D721Med (cell line): ENCODE measurements around the gene PMS1.
"Not testable (repeated sequence)": the region's sequence is repeated elsewhere in the genome, so short reads cannot be mapped to it uniquely, and the experiment has no call there.

ENCODE experiments used
- DNase-seq: peaks from one replicate; pipeline ENCODE4 v3.0.0; 2011; ENCODE audit warnings: low spot score; ENCODE audit not compliant: insufficient read length
- FAIRE-seq: peaks from 2 replicates; lab custom pipeline; 2011; peaks lifted over from hg19 to GRCh38; lab: Jason Lieb, UNC
- CTCF ChIP-seq: IDR thresholded peaks from 2 replicates; pipeline ENCODE4 v1.5.1; 2012; ENCODE audit warnings: mild to moderate bottlenecking, control low read depth; ENCODE audit not compliant: insufficient read depth; ENCODE audit errors: missing control alignments

PMS1 gene

GRCh38 chr2:189783927-189784867 lies at the start of gene PMS1, which contains the start of gene ORMDL1:
PMS1 (plus strand) TSS chr2:189784450; CDS start chr2:189791810, 7,360 bp downstream.
ORMDL1 (minus strand) TSS chr2:189784339; CDS start chr2:189782595, 1,744 bp downstream.
- TF ChIP-seq CTCF = no peak
- no peak for FAIRE-seq
- DNase-seq = peak; percentile 63

DNA sequence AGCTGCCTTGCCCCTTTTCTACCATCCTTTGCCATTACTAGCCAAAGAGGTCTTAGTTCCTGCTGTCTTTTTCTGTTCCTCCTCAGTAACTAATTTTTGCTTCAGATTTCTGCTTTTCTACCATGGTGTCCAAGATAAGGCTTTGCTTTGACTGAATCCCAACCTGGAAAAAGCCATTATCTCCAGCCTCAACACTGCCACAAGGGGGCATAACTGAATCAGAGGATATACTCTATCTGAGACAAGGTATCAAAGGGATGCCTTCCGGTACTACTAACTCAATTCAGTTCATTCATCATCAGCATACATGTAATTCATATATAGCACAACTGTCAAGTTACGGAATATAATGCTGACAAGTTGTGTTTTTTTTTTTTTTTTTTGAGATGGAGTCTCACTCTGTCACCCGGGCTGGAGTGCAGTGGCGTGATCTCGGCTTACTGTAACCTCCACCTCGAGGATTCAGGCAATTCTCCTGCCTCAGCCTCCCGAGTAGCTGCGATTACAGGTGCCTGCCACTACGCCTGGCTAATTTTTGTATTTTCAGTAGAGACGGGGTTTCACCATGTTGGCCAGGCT lies 33.1 kb upstream of the PMS1 start:
- TF ChIP-seq CTCF = peak; percentile 82
- peak; percentile 25 for DNase-seq
- FAIRE-seq = peak; percentile 87

- no peak for TF ChIP-seq CTCF
- no peak for DNase-seq
- FAIRE-seq = no peak
Measured at GRCh38 chr2:189756311-189756952, 27.8 kb upstream of the PMS1 start.

- DNase-seq, FAIRE-seq: not testable (repeated sequence)
Measured at GRCh38 chr2:189760154-189760553, 24.1 kb upstream of the PMS1 start.

DNA sequence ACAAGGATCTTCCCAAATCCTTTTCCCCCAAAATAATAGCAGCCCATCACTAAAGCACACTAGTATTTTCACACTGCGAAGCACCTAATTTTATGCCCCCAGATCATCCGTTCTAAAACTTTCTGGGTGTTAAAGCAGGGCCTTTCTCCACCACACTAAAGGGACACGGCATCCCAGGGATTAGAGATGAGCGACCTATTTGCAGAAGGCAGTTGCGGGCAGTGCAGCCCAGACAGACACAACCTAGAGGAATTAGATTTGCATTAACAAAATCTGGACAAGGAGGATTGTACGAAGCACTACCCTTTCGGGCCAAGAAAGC lies 22.1 kb upstream of the PMS1 start:
- no peak for DNase-seq
- TF ChIP-seq CTCF = no peak
- FAIRE-seq = no peak

DNA sequence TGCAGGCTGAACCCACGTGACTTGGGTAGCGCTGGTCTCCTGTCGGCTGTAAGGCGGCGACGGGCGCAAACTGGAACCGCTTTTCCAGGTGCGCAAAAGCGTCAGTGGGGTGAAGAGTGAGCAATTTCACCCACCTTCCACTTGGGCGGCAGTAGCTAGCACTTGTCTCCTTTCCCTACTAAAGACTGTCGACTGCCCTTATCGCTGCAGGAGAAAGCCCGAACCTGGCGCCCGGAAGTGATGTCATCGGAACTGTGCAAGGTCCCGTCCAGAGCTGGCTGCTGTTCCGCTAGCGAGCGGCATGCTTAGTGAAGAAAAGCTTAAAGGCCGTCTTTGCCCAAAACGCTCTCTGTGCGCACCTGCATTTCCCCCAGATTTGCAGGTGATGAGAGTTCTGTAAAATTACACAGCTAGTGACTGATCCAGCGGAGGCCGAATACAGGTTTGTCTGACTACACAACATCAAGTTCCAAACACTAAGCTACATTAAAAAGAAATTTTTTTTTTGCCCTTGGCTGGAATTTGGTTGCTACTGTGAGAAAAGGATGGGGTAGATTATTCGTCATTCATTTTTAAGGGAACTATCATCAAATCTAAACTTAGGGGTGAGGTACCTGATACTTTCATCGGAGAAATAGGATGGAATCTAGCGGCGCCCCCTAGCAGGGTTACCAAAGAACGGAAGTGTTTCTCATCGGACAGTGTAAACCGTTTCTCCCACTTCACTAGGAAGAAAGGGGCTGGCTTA lies 21.5 kb upstream of the PMS1 start, which contains the start of gene OSGEPL1:
TSS of gene OSGEPL1 (minus strand) at position 242 of the 748 bp plus-strand sequence. CDS start 1,152 bp downstream, outside the sequence.
- TF ChIP-seq CTCF = peak; percentile 65
- DNase-seq = no peak

More for the DNA sequence above, 21.5 kb upstream of the PMS1 start, which contains the start of gene OSGEPL1:
- FAIRE-seq = peak; percentile 16
